Measurements from ENCODE around the gene ZMIZ1. TPM values are rescaled to one million over a fixed set of nuclear protein-coding genes. Genes with fewer than 3 reads are reported as not detected.

The ZMIZ1 gene
- polyA plus RNA-seq, 3 donors: 3.3 to 64.6 (median 8.9) TPM

- no peak for DNase-seq
- Histone ChIP-seq H3K27ac (ENCODE audit: low read depth in 1 of 2, low read length in 2 of 2) (no peak overlapping the region), H3K9ac (ENCODE audit: insufficient read depth, low read length, poor library complexity, severe bottlenecking) (no peak overlapping the region), H3K27me3 (ENCODE audit: control insufficient read depth in 2 of 2, insufficient read depth in 2 of 2, low read length in 2 of 2) (no peaks in the 10 kb centered on the region), H3K4me2 (replicated peaks; ENCODE audit: extremely low read depth, low read length, poor library complexity, severe bottlenecking) (no peak overlapping the region), H3K4me3 (replicated peaks in 1 of 3; ENCODE audit: low read depth in 2 of 3, low read length in 3 of 3) (no peak overlapping the region), H3K4me1 (ENCODE audit: control insufficient read depth in 1 of 2, insufficient read depth in 2 of 2, low read length in 2 of 2) (peaks cover 51 to 54% of the 10 kb centered on the region in 2 donors), H3K36me3 (replicated peaks in 1 of 2; ENCODE audit: control insufficient read depth in 1 of 2, insufficient read depth in 2 of 2, low read length in 2 of 2) (peaks cover 2 to 42% of the 10 kb centered on the region in 2 donors), H3K79me2 (ENCODE audit: insufficient read depth, low read length) (peaks cover 97% of the 10 kb centered on the region), H3K9me3 (replicated peaks in 1 of 2; ENCODE audit: control insufficient read depth in 1 of 2, insufficient read depth in 1 of 2, low read length in 2 of 2) (no peaks in the 10 kb centered on the region), H2AFZ (ENCODE audit: insufficient read depth, low read depth, low read length, poor library complexity, severe bottlenecking) (no peak overlapping the region), H4K20me1 (ENCODE audit: insufficient read depth, low read length) (peaks cover 69% of the 10 kb centered on the region)
- 93% methylated on average over 4 of the region's 5 CpGs for WGBS (ENCODE audit: insufficient coverage)
- H3K27ac Mint-ChIP-seq: peak overlapping the region in 5 of 7 donors; percentile 6 to 87 (median 31)
- intact Hi-C loops (cut with micrococcal nuclease): no loop called here
- peaks cover 59 to 64% of the 10 kb centered on the region in 2 donors for H3K36me3 Mint-ChIP-seq
- H3K9me3 Mint-ChIP-seq: no peaks in the 10 kb centered on the region
- H3K4me3 Mint-ChIP-seq: no peak overlapping the region
- no peak for TF ChIP-seq CTCF (IDR thresholded peaks at IDR 0.05)
- H3K4me1 Mint-ChIP-seq: peaks cover 60% of the 10 kb centered on the region
- no peaks in the 10 kb centered on the region for H3K27me3 Mint-ChIP-seq (ENCODE audit: low read depth in 3 of 3)
Observed at GRCh38 chr10:79252450-79252849, 183.7 kb downstream of the ZMIZ1 start.

- peaks cover 61 to 70% of the 10 kb centered on the region in 2 donors for H3K36me3 Mint-ChIP-seq
- Histone ChIP-seq H2AFZ (ENCODE audit: insufficient read depth, low read depth, low read length, poor library complexity, severe bottlenecking) (no peak overlapping the region), H3K36me3 (replicated peaks in 1 of 2; ENCODE audit: control insufficient read depth in 1 of 2, insufficient read depth in 2 of 2, low read length in 2 of 2) (peaks cover 8 to 47% of the 10 kb centered on the region in 2 donors), H3K9ac (ENCODE audit: insufficient read depth, low read length, poor library complexity, severe bottlenecking) (no peak overlapping the region), H3K4me2 (replicated peaks; ENCODE audit: extremely low read depth, low read length, poor library complexity, severe bottlenecking) (no peak overlapping the region), H3K79me2 (ENCODE audit: insufficient read depth, low read length) (peaks cover 97% of the 10 kb centered on the region), H3K4me1 (ENCODE audit: control insufficient read depth in 1 of 2, insufficient read depth in 2 of 2, low read length in 2 of 2) (peaks cover 45 to 49% of the 10 kb centered on the region in 2 donors), H3K9me3 (replicated peaks in 1 of 2; ENCODE audit: control insufficient read depth in 1 of 2, insufficient read depth in 1 of 2, low read length in 2 of 2) (no peaks in the 10 kb centered on the region), H3K4me3 (replicated peaks in 1 of 3; ENCODE audit: low read depth in 2 of 3, low read length in 3 of 3) (no peak overlapping the region), H3K27ac (ENCODE audit: low read depth in 1 of 2, low read length in 2 of 2) (no peak overlapping the region), H4K20me1 (ENCODE audit: insufficient read depth, low read length) (peaks cover 75% of the 10 kb centered on the region), H3K27me3 (ENCODE audit: control insufficient read depth in 2 of 2, insufficient read depth in 2 of 2, low read length in 2 of 2) (no peaks in the 10 kb centered on the region)
- no peaks in the 10 kb centered on the region for H3K27me3 Mint-ChIP-seq (ENCODE audit: low read depth in 3 of 3)
- peaks cover 55% of the 10 kb centered on the region for H3K4me1 Mint-ChIP-seq
- intact Hi-C loops (cut with micrococcal nuclease): no loop called here
- no peak overlapping the region for H3K4me3 Mint-ChIP-seq
- DNase-seq: no peak
- TF ChIP-seq CTCF (IDR thresholded peaks at IDR 0.05): no peak
- 97% methylated on average over 4 of the region's 4 CpGs for WGBS (ENCODE audit: insufficient coverage)
- peak overlapping the region in 3 of 7 donors; percentile 12 to 46 (median 37) for H3K27ac Mint-ChIP-seq
- H3K9me3 Mint-ChIP-seq: no peaks in the 10 kb centered on the region
Observed at GRCh38 chr10:79252971-79253370, 184.2 kb downstream of the ZMIZ1 start.
